Stimulated activated CD4-positive, alpha-beta T cell treated with anti-CD3 and anti-CD28 coated beads, Interleukin-15, amount 100 ng/mL, for 24 hours (primary cell): ENCODE measurements around the gene DNHD1.

Experiments used
- DNase-seq: peaks from one replicate; pipeline ENCODE4 v3.0.0-alpha.2; 2020

The DNHD1 gene

GRCh38 chr11:6539748-6540268, 42.7 kb downstream of the DNHD1 start:
- DNase-seq: no peak

GRCh38 chr11:6541356-6541755, 44.3 kb downstream of the DNHD1 start:
- DNase-seq: no peak

DNA sequence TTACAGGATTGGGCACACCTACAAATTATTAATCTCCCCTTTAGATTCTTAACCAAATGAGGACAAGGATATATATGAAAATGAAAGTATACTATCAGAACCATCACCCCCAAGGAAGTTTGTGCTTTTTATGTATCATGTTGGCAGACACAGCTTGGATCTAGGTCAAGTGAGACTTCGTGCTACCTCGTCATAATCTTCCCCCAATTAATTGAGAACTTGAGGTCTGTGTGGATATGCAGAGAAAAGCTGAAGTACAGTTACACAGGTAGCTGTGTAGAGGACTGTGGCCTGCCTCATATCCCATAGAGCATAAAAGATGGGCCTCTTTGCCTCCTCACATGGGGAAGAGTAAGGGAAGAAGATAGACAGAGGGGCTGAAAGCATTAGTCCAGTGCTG, 45.6 kb downstream of the DNHD1 start:
- DNase-seq: no peak

GRCh38 chr11:6544921-6545850, 48.1 kb downstream of the DNHD1 start:
- DNase-seq: no peak

DNA sequence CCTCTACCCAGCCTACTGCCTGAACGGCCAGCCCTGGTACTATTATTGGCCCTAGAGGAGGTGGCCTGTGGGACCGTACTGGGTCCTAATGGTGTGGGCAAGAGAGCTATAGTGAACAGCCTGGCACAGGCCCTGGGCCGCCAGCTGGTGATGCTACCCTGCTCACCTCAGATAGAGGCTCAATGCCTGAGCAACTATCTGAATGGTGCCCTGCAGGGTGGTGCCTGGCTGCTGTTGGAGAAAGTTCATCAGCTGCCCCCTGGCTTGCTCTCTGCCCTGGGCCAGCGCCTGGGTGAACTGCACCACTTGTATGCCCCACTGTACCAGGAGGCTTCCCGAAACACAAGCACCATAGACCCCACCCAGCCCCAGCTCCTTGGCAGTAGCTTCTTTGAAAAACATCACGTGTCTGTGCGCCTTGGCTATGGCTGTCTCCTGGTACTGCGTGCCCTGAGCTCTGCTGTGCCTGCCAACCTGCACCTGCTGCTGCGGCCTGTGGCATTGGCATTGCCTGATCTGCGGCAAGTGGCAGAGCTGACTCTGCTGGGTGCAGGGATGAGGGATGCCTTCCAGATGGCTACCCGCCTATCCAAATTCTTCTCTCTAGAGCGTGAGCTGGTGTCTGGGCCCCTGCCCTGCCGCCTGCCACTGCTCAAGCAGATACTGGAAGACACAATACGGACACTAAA, 49.0 kb downstream of the DNHD1 start:
- no peak for DNase-seq

GRCh38 chr11:6546735-6547134, 49.7 kb downstream of the DNHD1 start:
- no peak for DNase-seq

- no peak for DNase-seq
Observed at GRCh38 chr11:6547177-6547576, 50.1 kb downstream of the DNHD1 start.

DNA sequence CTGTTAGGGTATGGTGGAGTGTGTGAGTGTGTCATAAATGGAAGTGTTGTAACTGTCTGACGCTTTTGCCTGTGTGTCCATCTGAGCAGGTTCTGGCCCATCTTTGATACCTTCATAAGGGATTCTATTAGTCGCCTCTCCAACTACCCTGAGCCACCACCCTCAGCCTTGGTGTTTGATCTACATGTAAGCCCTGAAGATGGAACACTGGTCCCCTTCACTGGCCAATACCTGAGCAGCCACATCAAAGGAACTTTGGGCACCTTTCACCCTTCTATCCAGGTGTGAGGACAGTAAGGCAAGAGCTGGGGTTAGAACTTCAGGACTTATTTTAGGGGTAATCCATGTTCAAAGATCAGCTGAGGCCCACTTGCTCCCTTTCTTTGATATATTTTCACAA, 51.0 kb downstream of the DNHD1 start:
- DNase-seq: no peak

DNA sequence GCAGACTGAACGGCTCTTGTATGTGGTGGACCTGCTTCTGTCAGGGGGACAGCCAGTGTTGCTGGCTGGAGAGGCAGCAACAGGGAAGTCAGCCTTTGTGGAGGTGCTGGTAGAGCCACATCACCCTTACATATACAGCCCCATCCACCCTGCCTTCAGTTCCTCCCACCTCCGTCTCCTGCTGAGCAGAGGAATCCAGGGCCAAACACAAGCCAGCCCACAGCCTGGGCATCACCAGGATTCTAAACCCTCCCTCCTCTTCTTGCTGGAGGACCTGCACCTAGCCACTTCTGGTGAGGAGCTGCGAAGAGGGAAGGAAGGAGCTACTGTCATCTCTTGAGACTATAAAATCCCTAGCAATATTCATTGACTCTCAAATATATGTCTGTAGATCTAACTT, 51.6 kb downstream of the DNHD1 start:
- no peak for DNase-seq

GRCh38 chr11:6553634-6554033, 56.6 kb downstream of the DNHD1 start:
- no peak for DNase-seq

DNA sequence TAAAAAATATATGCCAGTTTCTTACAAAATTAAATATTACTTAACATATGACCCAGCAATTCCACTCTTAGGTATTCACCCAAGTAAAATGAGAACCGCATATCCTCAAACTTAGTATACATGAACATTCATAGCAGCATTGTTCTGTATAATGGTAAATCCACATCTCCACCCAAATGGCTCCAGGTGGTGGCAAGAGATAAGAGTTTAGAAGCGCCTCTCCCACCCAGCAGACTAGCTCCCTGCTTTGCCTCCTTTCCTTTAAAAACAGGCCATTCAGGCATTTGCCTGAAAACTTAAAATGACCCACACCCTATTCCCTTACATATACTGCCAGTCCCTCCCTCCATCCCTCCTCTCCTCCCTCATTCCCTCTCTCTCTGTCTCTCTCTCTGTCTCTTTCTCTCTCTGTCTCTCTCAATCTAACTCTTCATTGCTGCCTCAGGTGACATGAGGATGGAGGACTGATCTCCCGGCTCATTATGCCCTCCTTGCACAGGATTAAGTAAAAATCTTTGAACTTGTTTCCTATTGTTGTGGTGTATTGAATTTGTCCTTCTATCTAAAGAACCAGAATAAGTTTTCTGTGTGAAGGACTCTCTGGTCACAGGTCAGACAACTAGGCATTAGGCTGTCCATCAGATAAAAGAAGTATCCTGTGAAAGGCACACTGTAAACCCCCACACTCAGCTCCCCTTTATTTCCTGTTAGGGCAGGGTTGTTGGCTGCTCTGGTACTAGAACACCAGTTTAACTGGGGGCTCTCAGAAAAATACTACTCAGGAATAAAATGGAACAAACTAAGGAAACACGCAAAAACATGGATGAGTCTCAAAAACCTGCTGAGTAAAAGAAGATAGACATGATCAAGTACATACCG, 58.0 kb downstream of the DNHD1 start:
- no peak for DNase-seq

- no peak for DNase-seq
Observed at GRCh38 chr11:6556139-6556949, 59.3 kb downstream of the DNHD1 start.

- no peak for DNase-seq
Observed at GRCh38 chr11:6557063-6557462, 60.0 kb downstream of the DNHD1 start.

DNA sequence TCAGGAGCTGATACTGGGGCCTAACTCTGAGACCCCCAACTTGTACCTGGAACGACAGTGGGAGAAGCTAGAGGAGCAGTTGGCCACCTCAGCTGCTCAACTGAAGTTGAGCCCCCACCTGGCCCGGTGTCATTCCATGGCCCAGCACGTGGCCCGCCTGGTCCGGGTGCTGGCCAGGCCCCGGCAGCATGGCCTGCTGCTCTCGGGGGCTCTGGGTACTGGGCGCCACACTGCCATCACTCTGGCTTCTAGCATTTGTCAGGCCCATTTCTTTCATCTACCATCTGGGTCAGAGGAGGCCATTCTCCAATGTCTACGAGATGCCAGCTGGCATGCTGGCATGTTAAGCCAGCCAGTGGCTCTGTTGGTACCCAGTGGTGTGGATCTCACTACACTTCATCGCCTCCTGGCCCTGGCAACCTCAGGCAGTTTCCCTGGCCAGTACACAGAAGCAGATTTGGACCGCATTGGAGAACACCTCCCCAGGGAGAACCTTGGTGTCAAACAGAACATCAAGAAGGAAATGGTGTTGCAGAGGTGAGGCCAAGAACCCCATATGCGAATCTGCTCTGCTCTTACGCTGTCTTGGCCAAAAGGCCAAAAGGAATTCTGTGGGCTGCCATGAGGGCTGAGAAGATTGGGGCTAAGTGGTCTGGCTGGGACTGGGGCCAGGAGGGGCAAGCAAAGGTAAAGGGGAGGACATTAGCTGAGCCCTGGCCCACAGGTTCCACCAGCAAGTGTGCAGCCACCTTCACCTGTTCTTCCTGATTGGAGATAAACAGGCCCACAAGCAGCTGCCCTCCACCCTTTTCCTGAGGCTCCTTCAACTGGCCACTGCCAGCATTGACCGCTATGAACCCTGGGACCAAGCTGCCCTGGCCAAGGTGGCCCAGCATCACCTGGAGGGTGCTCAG, 60.9 kb downstream of the DNHD1 start:
- DNase-seq: no peak

DNA sequence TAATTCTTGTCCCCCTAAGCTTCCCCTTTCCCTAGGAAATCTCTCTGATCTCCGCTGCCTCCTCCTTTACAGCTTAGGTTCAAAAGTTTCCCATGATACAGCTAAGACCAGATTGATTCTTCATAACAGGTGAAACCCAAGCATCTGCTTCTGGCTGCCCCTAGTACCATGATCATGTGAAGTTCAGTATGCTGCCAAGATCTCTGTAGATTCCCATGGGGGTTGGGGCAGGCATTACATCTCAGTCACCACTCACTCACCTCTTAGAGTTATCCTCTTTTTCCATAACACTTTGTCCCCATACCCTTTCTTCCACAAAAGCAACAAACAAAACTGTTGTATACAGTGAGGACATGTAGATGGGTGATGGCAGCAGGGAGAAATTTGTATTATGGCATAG, 62.3 kb downstream of the DNHD1 start:
- no peak for DNase-seq

- no peak for DNase-seq
Observed at GRCh38 chr11:6561288-6561687, 64.2 kb downstream of the DNHD1 start.

DNA sequence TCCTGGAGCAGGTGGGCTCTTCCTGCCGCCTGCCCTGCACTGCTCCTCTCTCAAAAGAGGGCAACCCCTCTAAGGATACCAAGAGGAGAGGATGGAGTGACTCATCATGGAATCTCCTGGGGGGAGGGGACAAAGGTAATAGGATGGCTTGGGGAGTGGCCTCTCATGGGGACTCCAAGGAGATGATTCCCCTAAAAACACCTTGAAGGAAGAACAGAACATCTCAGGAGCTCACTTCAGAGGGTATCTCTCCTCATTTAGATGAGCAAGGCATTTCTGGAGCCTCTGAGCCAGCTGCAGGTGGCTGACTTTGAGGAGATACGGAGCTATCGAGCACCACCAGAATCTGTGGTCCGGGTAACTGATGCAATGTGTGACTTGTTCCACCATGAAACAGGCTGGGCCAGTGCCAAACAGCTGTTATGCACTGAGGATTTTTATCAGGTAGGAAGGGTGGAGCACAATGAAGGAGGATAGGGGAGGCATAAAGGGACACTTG, 66.1 kb downstream of the DNHD1 start:
- no peak for DNase-seq

- no peak for DNase-seq
Observed at GRCh38 chr11:6563667-6564066, 66.6 kb downstream of the DNHD1 start.

- DNase-seq: no peak
Observed at GRCh38 chr11:6565325-6565724, 68.2 kb downstream of the DNHD1 start.

DNA sequence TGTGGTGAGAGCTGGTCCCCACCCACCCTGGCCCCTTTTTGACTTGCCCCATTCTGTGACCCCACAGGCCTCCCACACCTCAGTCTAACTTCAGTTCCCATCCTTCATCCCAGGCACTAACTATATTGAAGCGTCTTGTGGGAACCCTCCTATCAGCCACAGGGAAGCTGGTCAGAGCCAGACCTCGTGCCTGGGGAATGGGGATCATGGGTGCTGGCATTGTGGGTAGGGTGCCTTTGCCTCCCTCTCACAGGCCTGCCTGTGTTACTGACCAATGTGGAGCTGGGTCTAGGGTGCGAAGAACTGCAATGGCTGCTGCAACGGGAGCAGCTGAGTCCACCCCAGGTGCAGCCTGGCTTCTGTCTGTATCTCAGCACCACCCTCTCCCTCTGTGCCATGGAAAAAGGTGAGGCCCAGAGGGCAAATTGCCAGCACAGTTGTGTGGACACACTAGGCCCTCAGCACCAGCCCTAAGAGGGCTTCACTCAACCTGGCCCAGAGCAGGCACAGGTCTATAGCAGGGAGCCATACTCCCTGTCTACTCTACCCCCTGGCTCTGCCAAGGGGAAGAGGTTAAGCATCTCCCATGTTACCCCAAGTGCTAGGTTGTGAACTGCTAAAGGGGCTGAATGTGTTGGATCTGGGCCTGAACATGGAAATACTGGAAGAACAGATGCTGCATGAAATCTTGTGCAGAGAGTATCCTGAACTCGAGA, 69.1 kb downstream of the DNHD1 start:
- no peak for DNase-seq
